ENCODE data around the gene SHB.

The SHB gene

GRCh38 chr9:37920471-37921167, 148.4 kb downstream of the SHB start:
- H3K27ac ChIP-seq: no peak overlapping the region
- no peak for TF ChIP-seq CTCF (conservative IDR thresholded peaks at IDR 0.05)

GRCh38 chr9:37919956-37920335, 149.1 kb downstream of the SHB start:
- no peak for TF ChIP-seq CTCF (conservative IDR thresholded peaks at IDR 0.05)
- no peak overlapping the region for H3K27ac ChIP-seq

GRCh38 chr9:37919246-37919955, 149.6 kb downstream of the SHB start:
- H3K27ac ChIP-seq: no peak overlapping the region
- TF ChIP-seq CTCF (conservative IDR thresholded peaks at IDR 0.05): no peak

- TF ChIP-seq CTCF (conservative IDR thresholded peaks at IDR 0.05): no peak
- no peak overlapping the region for H3K27ac ChIP-seq
Measured at GRCh38 chr9:37918665-37919170, 150.3 kb downstream of the SHB start.

- no peak for TF ChIP-seq CTCF (conservative IDR thresholded peaks at IDR 0.05)
Measured at GRCh38 chr9:37917801-37918664, 151.0 kb downstream of the SHB start.

GRCh38 chr9:37917313-37917731, 151.7 kb downstream of the SHB start:
- H3K27ac ChIP-seq: no peak overlapping the region
- TF ChIP-seq CTCF (conservative IDR thresholded peaks at IDR 0.05): no peak

More at GRCh38 chr9:37917801-37918664, 151.0 kb downstream of the SHB start:
- no peak overlapping the region for H3K27ac ChIP-seq
